ENCODE measurements around the gene PAPOLB. TPM values are rescaled to one million over a fixed set of nuclear protein-coding genes. Genes with fewer than 3 reads are reported as not detected.

The PAPOLB gene
- total RNA-seq, 1 donor: 0.18 TPM

GRCh38 chr7:4831723-4832495 is 29.9 kb downstream of the PAPOLB start:
- DNase-seq (ENCODE audit: low read depth): no peak
- H3K4me3 ChIP-seq (ENCODE audit: low read depth, low read length): no peak overlapping the region
- TF ChIP-seq CTCF (IDR thresholded peaks at IDR 0.05; ENCODE audit: insufficient read depth, low read length): no peak

GRCh38 chr7:4830176-4830575 is 31.7 kb downstream of the PAPOLB start:
- DNase-seq (ENCODE audit: low read depth): peak; percentile 45
- TF ChIP-seq CTCF (IDR thresholded peaks at IDR 0.05; ENCODE audit: insufficient read depth, low read length): peak; percentile 68
- no peak overlapping the region for H3K4me3 ChIP-seq (ENCODE audit: low read depth, low read length)

- H3K4me3 ChIP-seq (ENCODE audit: low read depth, low read length): no peak overlapping the region
- no peak for DNase-seq (ENCODE audit: low read depth)
- TF ChIP-seq CTCF (IDR thresholded peaks at IDR 0.05; ENCODE audit: insufficient read depth, low read length): no peak
Observed at GRCh38 chr7:4828720-4829383, 33.0 kb downstream of the PAPOLB start.

- no peak overlapping the region for H3K4me3 ChIP-seq (ENCODE audit: low read depth, low read length)
- TF ChIP-seq CTCF (IDR thresholded peaks at IDR 0.05; ENCODE audit: insufficient read depth, low read length): no peak
- no peak for DNase-seq (ENCODE audit: low read depth)
Observed at GRCh38 chr7:4825081-4825480, 36.7 kb downstream of the PAPOLB start.

GRCh38 chr7:4824120-4824775 is 37.6 kb downstream of the PAPOLB start:
- no peak for DNase-seq (ENCODE audit: low read depth)
- no peak for TF ChIP-seq CTCF (IDR thresholded peaks at IDR 0.05; ENCODE audit: insufficient read depth, low read length)
- no peak overlapping the region for H3K4me3 ChIP-seq (ENCODE audit: low read depth, low read length)

GRCh38 chr7:4823441-4824119 is 38.2 kb downstream of the PAPOLB start:
- DNase-seq (ENCODE audit: low read depth): no peak
- no peak overlapping the region for H3K4me3 ChIP-seq (ENCODE audit: low read depth, low read length)
- TF ChIP-seq CTCF (IDR thresholded peaks at IDR 0.05; ENCODE audit: insufficient read depth, low read length): no peak
